Measurements from ENCODE around the gene BRSK1. TPM values are rescaled to one million over a fixed set of nuclear protein-coding genes. Genes with fewer than 3 reads are reported as not detected.

BRSK1 gene
- total and polyA plus RNA-seq, 2 of the 13 experiments (the other 11 are each of a cell fraction or from before 2014, with no cell fraction given), result 0.18 to 1.2 TPM

- TF ChIP-seq HIC2 (CRISPR knock-in tag; IDR thresholded peaks at IDR 0.05; ENCODE audit: low read depth) (no peak), MTA1 (CRISPR knock-in tag; IDR thresholded peaks at IDR 0.05; ENCODE audit: borderline replicate concordance) (no peak), ZNF775 (CRISPR knock-in tag; IDR thresholded peaks at IDR 0.05; ENCODE audit: borderline replicate concordance) (no peak), FOXK1 (CRISPR knock-in tag; IDR thresholded peaks at IDR 0.05; ENCODE audit: borderline replicate concordance, low read depth) (no peak), TEAD3 (CRISPR knock-in tag; optimal IDR thresholded peaks at IDR 0.05; ENCODE audit: borderline replicate concordance) (no peak), MIER2 (CRISPR knock-in tag; IDR thresholded peaks at IDR 0.05) (no peak), ZNF710 (CRISPR knock-in tag; IDR thresholded peaks at IDR 0.05; ENCODE audit: borderline replicate concordance) (no peak), ZNF263 (CRISPR knock-in tag; IDR thresholded peaks at IDR 0.05) (no peak)
These were observed 69.6 kb downstream of the BRSK1 start (continued) for GRCh38 chr19:55353356-55353802.
